ENCODE measurements around the gene KISS1.

The KISS1 gene

DNA sequence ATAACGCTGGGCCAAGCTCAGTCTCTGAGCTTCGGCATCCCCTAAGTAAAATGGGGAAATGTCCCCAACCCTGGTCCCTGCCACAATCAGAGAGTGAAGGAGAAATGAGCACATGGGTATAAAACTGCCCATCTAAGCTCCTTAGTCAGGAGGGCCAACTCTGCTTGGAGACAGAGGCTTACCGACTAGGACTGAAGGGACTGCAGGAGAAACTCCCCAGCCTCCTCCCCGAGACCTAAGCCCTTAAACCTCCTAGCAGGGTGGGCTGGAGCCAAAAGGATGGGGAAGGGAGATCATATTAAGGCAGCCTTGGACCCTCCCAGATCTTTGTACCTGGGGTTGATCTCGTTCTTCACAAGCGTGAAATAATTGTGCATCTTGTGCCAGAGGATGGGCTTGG, 50.0 kb downstream of the KISS1 start:
- H3K27me3 ChIP-seq (replicated peaks; ENCODE audit: insufficient read depth, low read length) = peaks cover 21% of the 10 kb centered on the region
- no peaks in the 10 kb centered on the region for H4K20me1 ChIP-seq (ENCODE audit: insufficient read depth, low read length)
- no peaks in the 10 kb centered on the region for H3K9me2 ChIP-seq (replicated peaks; ENCODE audit: insufficient read depth, low read length)
- no peak overlapping the region for H2AFZ ChIP-seq (ENCODE audit: low read length)
- no peaks in the 10 kb centered on the region for H3K79me2 ChIP-seq (ENCODE audit: low read length)
- no peaks in the 10 kb centered on the region for H3F3A ChIP-seq (ENCODE audit: insufficient read depth, low read length)
- H3K9ac ChIP-seq (ENCODE audit: low read length) = no peak overlapping the region
- no peak overlapping the region for H3K27ac ChIP-seq (ENCODE audit: low read length)
- no peaks in the 10 kb centered on the region for H3K36me3 ChIP-seq (replicated peaks; ENCODE audit: insufficient read depth, low read length)
- no peak overlapping the region for H3K4me2 ChIP-seq (ENCODE audit: low read depth, low read length)
- DNase-seq = no peak
- no peaks in the 10 kb centered on the region for H3K4me1 ChIP-seq (ENCODE audit: low read length)
- no peak for TF ChIP-seq EZH2phosphoT487 (IDR thresholded peaks at IDR 0.05; ENCODE audit: low read length)
- H3K4me3 ChIP-seq (ENCODE audit: low read length) = no peak overlapping the region
- H3K9me3 ChIP-seq (replicated peaks; ENCODE audit: insufficient read depth, low read length) = no peaks in the 10 kb centered on the region

DNA sequence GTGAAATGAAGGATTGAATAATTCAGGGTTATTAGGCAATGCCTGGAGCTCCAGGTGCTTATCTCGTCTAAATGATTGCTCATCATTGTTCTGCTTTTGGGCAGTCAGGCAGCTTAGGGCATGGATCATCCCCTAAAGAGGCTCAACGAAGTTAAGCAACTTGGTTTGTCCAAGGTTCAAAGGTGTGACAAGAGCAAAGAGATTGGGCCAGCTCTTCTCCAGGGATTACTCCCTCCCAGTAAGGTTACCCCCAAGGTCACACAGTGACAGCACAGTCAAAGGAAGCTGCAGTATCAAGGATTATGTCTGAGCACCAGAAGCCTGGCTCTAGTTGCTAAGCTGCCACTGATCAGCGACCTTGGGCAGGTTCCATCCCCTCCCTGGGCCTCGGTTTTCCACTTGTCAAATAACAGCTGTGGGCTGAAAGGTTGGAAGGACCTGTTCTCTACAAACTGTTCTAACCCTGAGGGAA, 51.2 kb downstream of the KISS1 start:
- Histone ChIP-seq H3K4me3 (ENCODE audit: low read length) (no peak overlapping the region), H3K4me2 (ENCODE audit: low read depth, low read length) (no peak overlapping the region), H3F3A (ENCODE audit: insufficient read depth, low read length) (no peaks in the 10 kb centered on the region), H3K9ac (ENCODE audit: low read length) (no peak overlapping the region), H3K36me3 (replicated peaks; ENCODE audit: insufficient read depth, low read length) (no peaks in the 10 kb centered on the region), H3K9me2 (replicated peaks; ENCODE audit: insufficient read depth, low read length) (no peaks in the 10 kb centered on the region), H3K79me2 (ENCODE audit: low read length) (no peaks in the 10 kb centered on the region), H2AFZ (ENCODE audit: low read length) (no peak overlapping the region), H3K27me3 (replicated peaks; ENCODE audit: insufficient read depth, low read length) (peaks cover 22% of the 10 kb centered on the region), H4K20me1 (ENCODE audit: insufficient read depth, low read length) (no peaks in the 10 kb centered on the region), H3K27ac (ENCODE audit: low read length) (no peak overlapping the region), H3K9me3 (replicated peaks; ENCODE audit: insufficient read depth, low read length) (no peaks in the 10 kb centered on the region), H3K4me1 (ENCODE audit: low read length) (no peaks in the 10 kb centered on the region)
- no peak for TF ChIP-seq EZH2 (optimal IDR thresholded peaks at IDR 0.05; ENCODE audit: low read depth, low read length)
- TF ChIP-seq, protein P1, sequence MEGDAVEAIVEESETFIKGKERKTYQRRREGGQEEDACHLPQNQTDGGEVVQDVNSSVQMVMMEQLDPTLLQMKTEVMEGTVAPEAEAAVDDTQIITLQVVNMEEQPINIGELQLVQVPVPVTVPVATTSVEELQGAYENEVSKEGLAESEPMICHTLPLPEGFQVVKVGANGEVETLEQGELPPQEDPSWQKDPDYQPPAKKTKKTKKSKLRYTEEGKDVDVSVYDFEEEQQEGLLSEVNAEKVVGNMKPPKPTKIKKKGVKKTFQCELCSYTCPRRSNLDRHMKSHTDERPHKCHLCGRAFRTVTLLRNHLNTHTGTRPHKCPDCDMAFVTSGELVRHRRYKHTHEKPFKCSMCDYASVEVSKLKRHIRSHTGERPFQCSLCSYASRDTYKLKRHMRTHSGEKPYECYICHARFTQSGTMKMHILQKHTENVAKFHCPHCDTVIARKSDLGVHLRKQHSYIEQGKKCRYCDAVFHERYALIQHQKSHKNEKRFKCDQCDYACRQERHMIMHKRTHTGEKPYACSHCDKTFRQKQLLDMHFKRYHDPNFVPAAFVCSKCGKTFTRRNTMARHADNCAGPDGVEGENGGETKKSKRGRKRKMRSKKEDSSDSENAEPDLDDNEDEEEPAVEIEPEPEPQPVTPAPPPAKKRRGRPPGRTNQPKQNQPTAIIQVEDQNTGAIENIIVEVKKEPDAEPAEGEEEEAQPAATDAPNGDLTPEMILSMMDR (IDR thresholded peaks at IDR 0.05; ENCODE audit: low read length) = no peak
- TF ChIP-seq EZH2phosphoT487 (IDR thresholded peaks at IDR 0.05; ENCODE audit: low read length) = no peak
- DNase-seq = no peak

DNA sequence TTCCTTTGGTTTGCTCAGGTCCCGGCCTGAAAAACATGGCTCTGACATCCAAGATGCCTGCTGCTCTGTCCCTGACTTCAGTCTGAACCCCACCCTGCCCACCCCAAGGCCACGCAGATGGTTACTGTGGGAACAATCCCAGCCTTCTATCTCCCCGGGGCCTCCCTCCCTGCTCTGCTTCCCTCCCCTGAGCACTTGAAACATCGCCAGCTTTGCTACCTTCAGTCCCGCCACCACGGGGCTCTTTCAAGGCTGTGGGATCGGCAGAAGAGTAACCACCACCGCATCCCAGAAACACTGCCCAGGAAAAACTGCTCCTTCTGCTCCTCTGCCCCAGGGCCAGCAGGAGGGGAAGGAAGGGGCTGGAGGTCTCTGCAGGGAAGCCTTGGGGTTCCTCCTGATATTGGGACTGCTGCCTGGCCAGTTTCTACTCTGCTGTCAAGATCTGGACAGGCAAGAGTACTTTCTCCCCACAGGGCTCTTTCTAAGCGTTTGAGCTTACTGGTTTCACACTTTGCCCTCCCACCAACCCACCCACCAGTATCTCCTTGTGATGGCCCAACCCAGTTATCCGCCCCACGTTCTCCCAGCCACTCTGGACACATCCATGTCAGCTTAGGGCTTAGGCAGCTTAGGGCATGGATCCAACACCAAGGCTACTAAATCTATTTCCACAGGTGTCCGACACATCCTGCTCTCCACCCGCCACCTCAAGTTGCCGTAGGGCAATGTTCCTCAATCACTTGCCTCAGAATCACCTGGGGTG, 52.8 kb downstream of the KISS1 start:
- no peak overlapping the region for H3K4me3 ChIP-seq (ENCODE audit: low read length)
- TF ChIP-seq EZH2 (optimal IDR thresholded peaks at IDR 0.05; ENCODE audit: low read depth, low read length) (no peak), EZH2phosphoT487 (IDR thresholded peaks at IDR 0.05; ENCODE audit: low read length) (no peak)
- TF ChIP-seq, protein P1 (IDR thresholded peaks at IDR 0.05; ENCODE audit: low read length) = no peak
- no peak overlapping the region for H3K4me2 ChIP-seq (ENCODE audit: low read depth, low read length)
- H2AFZ ChIP-seq (ENCODE audit: low read length) = no peak overlapping the region
- H3F3A ChIP-seq (ENCODE audit: insufficient read depth, low read length) = no peaks in the 10 kb centered on the region
- H3K36me3 ChIP-seq (replicated peaks; ENCODE audit: insufficient read depth, low read length) = no peaks in the 10 kb centered on the region
- H4K20me1 ChIP-seq (ENCODE audit: insufficient read depth, low read length) = no peaks in the 10 kb centered on the region
- H3K27me3 ChIP-seq (replicated peaks; ENCODE audit: insufficient read depth, low read length) = peaks cover 25% of the 10 kb centered on the region
- H3K9ac ChIP-seq (ENCODE audit: low read length) = no peak overlapping the region
- H3K79me2 ChIP-seq (ENCODE audit: low read length) = no peaks in the 10 kb centered on the region
- DNase-seq = no peak
- no peaks in the 10 kb centered on the region for H3K4me1 ChIP-seq (ENCODE audit: low read length)
- H3K27ac ChIP-seq (ENCODE audit: low read length) = no peak overlapping the region
- H3K9me3 ChIP-seq (replicated peaks; ENCODE audit: insufficient read depth, low read length) = no peaks in the 10 kb centered on the region
- no peaks in the 10 kb centered on the region for H3K9me2 ChIP-seq (replicated peaks; ENCODE audit: insufficient read depth, low read length)

Data from MM.1S (cell line).